Liver (tissue), 9 donors: ENCODE measurements around the gene ZC2HC1C. TPM values are rescaled to one million over a fixed set of nuclear protein-coding genes. Genes with fewer than 3 reads are reported as not detected.

Experiments
- DNase-seq: peaks from one replicate; pipeline ENCODE4 v3.0.0-alpha.2; 2017; ENCODE audit warnings: low spot score
- H3K27ac ChIP-seq, 2 donors: one replicate each; pipeline ENCODE4 v1.7.0; 2013; ENCODE audit warnings: inconsistent platforms in 2 of 2, low read length in 2 of 2, control low read depth in 1 of 2, low read depth in 1 of 2, mild to moderate bottlenecking in 1 of 2
- H3K27me3 ChIP-seq, 4 donors: one replicate each; pipeline versions ENCODE4 v1.6.1 to v1.7.0; 2013; ENCODE audit warnings: low read length in 3 of 4, inconsistent platforms in 1 of 4, mild to moderate bottlenecking in 1 of 4, moderate library complexity in 1 of 4; ENCODE audit not compliant: control insufficient read depth in 4 of 4, insufficient read depth in 4 of 4
- H3K36me3 ChIP-seq, 4 donors: one replicate each; pipeline versions ENCODE4 v1.6.1 to v1.7.0; 2013; ENCODE audit warnings: low read length in 3 of 4, mild to moderate bottlenecking in 3 of 4, low read depth in 1 of 4, moderate library complexity in 1 of 4; ENCODE audit not compliant: control insufficient read depth in 4 of 4, insufficient read depth in 3 of 4
- H3K4me1 ChIP-seq, 4 donors: one replicate each; pipeline versions ENCODE4 v1.6.1 to v1.7.0; 2013; ENCODE audit warnings: low read length in 3 of 4, mild to moderate bottlenecking in 3 of 4, moderate library complexity in 1 of 4; ENCODE audit not compliant: control insufficient read depth in 4 of 4, insufficient read depth in 4 of 4
- H3K4me3 ChIP-seq, 3 donors: one replicate each; pipeline versions ENCODE4 v1.6.1 to v1.7.0; 2013; ENCODE audit warnings: low read length in 3 of 3, control low read depth in 1 of 3, low read depth in 1 of 3, mild to moderate bottlenecking in 1 of 3
- H3K9ac ChIP-seq, 2 donors: one replicate each; pipeline ENCODE4 v1.7.0; 2013; ENCODE audit warnings: low read length in 2 of 2, mild to moderate bottlenecking in 2 of 2, moderate library complexity in 2 of 2, control low read depth in 1 of 2, low read depth in 1 of 2
- H3K9me3 ChIP-seq, 4 donors: one replicate each; pipeline versions ENCODE4 v1.6.1 to v1.7.0; 2013; ENCODE audit warnings: low read length in 3 of 4; ENCODE audit not compliant: control insufficient read depth in 4 of 4
- EGR1 ChIP-seq, 2 donors: IDR thresholded peaks; 2 replicates each; pipeline ENCODE4 v1.6.1; 2016 to 2018; ENCODE audit warnings: antibody characterized with exemption in 2 of 2, low read depth in 2 of 2
- FOXA1 ChIP-seq: IDR thresholded peaks from 2 replicates; pipeline ENCODE4 v1.6.1; 2016; ENCODE audit warnings: antibody characterized with exemption
- FOXA2 ChIP-seq: IDR thresholded peaks from 2 replicates; pipeline ENCODE4 v1.6.1; 2016; ENCODE audit warnings: antibody characterized with exemption
- GABPA ChIP-seq, 2 donors: IDR thresholded peaks in 1 of 2; conservative IDR thresholded peaks in 1 of 2; 2 replicates each; pipeline ENCODE4 v1.6.1; 2016; ENCODE audit warnings: antibody characterized with exemption in 2 of 2, mild to moderate bottlenecking in 1 of 2, moderate library complexity in 1 of 2
- HNF4A ChIP-seq, 2 donors: conservative IDR thresholded peaks; 2 replicates each; pipeline ENCODE4 v1.6.1; 2016; ENCODE audit warnings: antibody characterized with exemption in 2 of 2, mild to moderate bottlenecking in 2 of 2
- HNF4G ChIP-seq: IDR thresholded peaks from 2 replicates; pipeline ENCODE4 v1.6.1; 2016; ENCODE audit warnings: antibody characterized with exemption
- JUND ChIP-seq, 2 donors: IDR thresholded peaks; 2 replicates each; pipeline ENCODE4 v1.6.1; 2016; ENCODE audit warnings: antibody characterized with exemption in 2 of 2
- NR2F2 ChIP-seq: IDR thresholded peaks from 2 replicates; pipeline ENCODE4 v1.6.1; 2016; ENCODE audit warnings: antibody characterized with exemption
- RAD21 ChIP-seq, 2 donors: IDR thresholded peaks; 2 replicates each; pipeline ENCODE4 v1.6.1; 2016; ENCODE audit warnings: antibody characterized with exemption in 2 of 2, mild to moderate bottlenecking in 2 of 2
- REST ChIP-seq: IDR thresholded peaks from 2 replicates; pipeline ENCODE4 v1.6.1; 2016; ENCODE audit warnings: antibody characterized with exemption, mild to moderate bottlenecking
- RXRA ChIP-seq, 2 donors: IDR thresholded peaks; 2 replicates each; pipeline ENCODE4 v1.6.1; 2017 to 2018; ENCODE audit warnings: antibody characterized with exemption in 2 of 2, mild to moderate bottlenecking in 1 of 2
- SP1 ChIP-seq: IDR thresholded peaks from 2 replicates; pipeline ENCODE4 v1.6.1; 2018; ENCODE audit warnings: antibody characterized with exemption, mild to moderate bottlenecking
- TAF1 ChIP-seq: conservative IDR thresholded peaks from 2 replicates; pipeline ENCODE4 v1.6.1; 2016; ENCODE audit warnings: antibody characterized with exemption, mild to moderate bottlenecking
- YY1 ChIP-seq: IDR thresholded peaks from 2 replicates; pipeline ENCODE4 v1.6.1; 2016; ENCODE audit warnings: antibody characterized with exemption, mild to moderate bottlenecking
- WGBS: extraction: QIAGEN DNeasy Blood & Tissue Kit; methylation state at CpG from one replicate; pipeline ENCODE4 v1.1.7; 2013; 5-methylcytosine and 5-hydroxymethylcytosine counted together
- polyA plus RNA-seq, 2 donors: library from polyadenylated mRNA; stranded (reverse) in 1 of 2; unstranded in 1 of 2; fragments of 200-250 nt in 1 of 2; fragments of >200 nt in 1 of 2; fragmentation: Nextera tagmentation in 1 of 2; extraction: Ambion mirVana in 1 of 2; gene quantifications; one replicate each; pipeline versions ENCODE4 v1.2.1 to v1.2.3, GENCODE V29; 2013 to 2015
- total RNA-seq, 2 donors: library from RNA; depleted of rRNA; stranded (reverse); fragments of >200 nt; gene quantifications; one replicate each; pipeline ENCODE4 v1.2.3, GENCODE V29; 2014
- TF ChIP-seq, protein P1 (sequence below): IDR thresholded peaks from 2 replicates; pipeline ENCODE4 v1.6.1; 2016; ENCODE audit warnings: antibody characterized with exemption
- TF ChIP-seq, protein P2 (sequence below): IDR thresholded peaks from 2 replicates; pipeline ENCODE4 v1.6.1; 2016; ENCODE audit warnings: antibody characterized with exemption
- TF ChIP-seq, protein P3 (sequence below): fragments of 150-350 bp; IDR thresholded peaks from 2 replicates; pipeline ENCODE4 v1.5.1; 2017; ENCODE audit warnings: improper control_type of control experiment, low read depth, low read length; ENCODE audit not compliant: missing input control
- TF ChIP-seq, protein P4 (sequence below): IDR thresholded peaks from 2 replicates; pipeline ENCODE4 v1.6.1; 2016; ENCODE audit warnings: antibody characterized with exemption
- donor health status: healthy.
- donor health status: healthy.
- donor health status: healthy.
- donor health status: healthy.
- donor health status: healthy.

The ZC2HC1C gene
- total and polyA plus RNA-seq, 4 donors, result 0.56 to 5.9 (median 3.5) TPM

DNA sequence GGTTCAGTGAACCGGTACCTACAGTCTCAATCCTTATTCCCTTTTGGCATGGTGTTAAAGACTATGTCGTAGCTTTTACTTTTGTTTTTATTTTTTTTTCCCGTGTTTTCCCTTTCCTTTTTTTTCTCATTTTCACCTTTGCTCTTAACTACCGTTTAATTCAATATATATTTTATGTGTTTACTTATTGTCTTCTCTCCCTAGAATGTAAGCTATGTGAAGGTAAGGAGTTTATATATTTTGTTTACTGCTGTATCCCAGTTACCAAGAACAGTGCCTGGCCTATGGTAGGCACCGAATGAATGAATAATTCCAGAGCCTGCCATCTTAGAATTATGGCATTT, 17.9 kb upstream of the ZC2HC1C start:
- peak overlapping the region; percentile 94 to 96 for H3K27ac ChIP-seq
- DNase-seq, result no peak
- H3K27me3 ChIP-seq, result no peaks in the 10 kb centered on the region
- peak overlapping the region; percentile 61 to 84 (median 74) for H3K4me3 ChIP-seq
- WGBS, result 20% methylated on average over 5 of the region's 5 CpGs
- peak overlapping the region; percentile 90 to 92 for H3K9ac ChIP-seq
- H3K4me1 ChIP-seq, result peaks cover 0 to 7% (median 5%) of the 10 kb centered on the region in 4 donors
- peak in 1 of 2 donors; percentile 83 for TF ChIP-seq RXRA (IDR thresholded peaks at IDR 0.05)
- no peak for TF ChIP-seq RAD21 (IDR thresholded peaks at IDR 0.05)
- TF ChIP-seq TAF1, result no peak
- TF ChIP-seq, protein P1, sequence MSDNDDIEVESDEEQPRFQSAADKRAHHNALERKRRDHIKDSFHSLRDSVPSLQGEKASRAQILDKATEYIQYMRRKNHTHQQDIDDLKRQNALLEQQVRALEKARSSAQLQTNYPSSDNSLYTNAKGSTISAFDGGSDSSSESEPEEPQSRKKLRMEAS, result no peak
- TF ChIP-seq, protein P2, sequence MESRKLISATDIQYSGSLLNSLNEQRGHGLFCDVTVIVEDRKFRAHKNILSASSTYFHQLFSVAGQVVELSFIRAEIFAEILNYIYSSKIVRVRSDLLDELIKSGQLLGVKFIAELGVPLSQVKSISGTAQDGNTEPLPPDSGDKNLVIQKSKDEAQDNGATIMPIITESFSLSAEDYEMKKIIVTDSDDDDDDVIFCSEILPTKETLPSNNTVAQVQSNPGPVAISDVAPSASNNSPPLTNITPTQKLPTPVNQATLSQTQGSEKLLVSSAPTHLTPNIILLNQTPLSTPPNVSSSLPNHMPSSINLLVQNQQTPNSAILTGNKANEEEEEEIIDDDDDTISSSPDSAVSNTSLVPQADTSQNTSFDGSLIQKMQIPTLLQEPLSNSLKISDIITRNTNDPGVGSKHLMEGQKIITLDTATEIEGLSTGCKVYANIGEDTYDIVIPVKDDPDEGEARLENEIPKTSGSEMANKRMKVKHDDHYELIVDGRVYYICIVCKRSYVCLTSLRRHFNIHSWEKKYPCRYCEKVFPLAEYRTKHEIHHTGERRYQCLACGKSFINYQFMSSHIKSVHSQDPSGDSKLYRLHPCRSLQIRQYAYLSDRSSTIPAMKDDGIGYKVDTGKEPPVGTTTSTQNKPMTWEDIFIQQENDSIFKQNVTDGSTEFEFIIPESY, result no peak
- no peak for TF ChIP-seq YY1
- TF ChIP-seq FOXA2, result no peak
- TF ChIP-seq HNF4A (conservative IDR thresholded peaks at IDR 0.05), result peak in 1 of 2 donors; percentile 1
- peak; percentile 2 for TF ChIP-seq REST
- TF ChIP-seq SP1, result no peak
- TF ChIP-seq JUND (IDR thresholded peaks at IDR 0.05), result no peak
- no peak for TF ChIP-seq NR2F2
- TF ChIP-seq, protein P3, sequence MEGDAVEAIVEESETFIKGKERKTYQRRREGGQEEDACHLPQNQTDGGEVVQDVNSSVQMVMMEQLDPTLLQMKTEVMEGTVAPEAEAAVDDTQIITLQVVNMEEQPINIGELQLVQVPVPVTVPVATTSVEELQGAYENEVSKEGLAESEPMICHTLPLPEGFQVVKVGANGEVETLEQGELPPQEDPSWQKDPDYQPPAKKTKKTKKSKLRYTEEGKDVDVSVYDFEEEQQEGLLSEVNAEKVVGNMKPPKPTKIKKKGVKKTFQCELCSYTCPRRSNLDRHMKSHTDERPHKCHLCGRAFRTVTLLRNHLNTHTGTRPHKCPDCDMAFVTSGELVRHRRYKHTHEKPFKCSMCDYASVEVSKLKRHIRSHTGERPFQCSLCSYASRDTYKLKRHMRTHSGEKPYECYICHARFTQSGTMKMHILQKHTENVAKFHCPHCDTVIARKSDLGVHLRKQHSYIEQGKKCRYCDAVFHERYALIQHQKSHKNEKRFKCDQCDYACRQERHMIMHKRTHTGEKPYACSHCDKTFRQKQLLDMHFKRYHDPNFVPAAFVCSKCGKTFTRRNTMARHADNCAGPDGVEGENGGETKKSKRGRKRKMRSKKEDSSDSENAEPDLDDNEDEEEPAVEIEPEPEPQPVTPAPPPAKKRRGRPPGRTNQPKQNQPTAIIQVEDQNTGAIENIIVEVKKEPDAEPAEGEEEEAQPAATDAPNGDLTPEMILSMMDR, result no peak
- TF ChIP-seq, protein P4, sequence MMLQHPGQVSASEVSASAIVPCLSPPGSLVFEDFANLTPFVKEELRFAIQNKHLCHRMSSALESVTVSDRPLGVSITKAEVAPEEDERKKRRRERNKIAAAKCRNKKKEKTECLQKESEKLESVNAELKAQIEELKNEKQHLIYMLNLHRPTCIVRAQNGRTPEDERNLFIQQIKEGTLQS, result no peak
- no peak for TF ChIP-seq EGR1 (IDR thresholded peaks at IDR 0.05; ENCODE audit: low read depth in 2 of 2)
- no peak for TF ChIP-seq FOXA1
- no peak for TF ChIP-seq GABPA (IDR thresholded peaks at IDR 0.05 in 1 of 2, conservative IDR thresholded peaks at IDR 0.05 in 1 of 2)
- no peak for TF ChIP-seq HNF4G
- H3K9me3 ChIP-seq, result no peaks in the 10 kb centered on the region
- no peaks in the 10 kb centered on the region for H3K36me3 ChIP-seq
